ENCODE measurements around the gene TMPRSS9.

Gene TMPRSS9

GRCh38 chr19:2359992-2360685 is at the start of gene TMPRSS9:
Gene TMPRSS9 (plus strand): TSS chr19:2360265. CDS start chr19:2389786, 29,521 bp downstream.
- DNase-seq = no peak

GRCh38 chr19:2311093-2311492 is 49.0 kb upstream of the TMPRSS9 start:
- DNase-seq = no peak

GRCh38 chr19:2312820-2313501 is 47.1 kb upstream of the TMPRSS9 start:
- DNase-seq = no peak

DNA sequence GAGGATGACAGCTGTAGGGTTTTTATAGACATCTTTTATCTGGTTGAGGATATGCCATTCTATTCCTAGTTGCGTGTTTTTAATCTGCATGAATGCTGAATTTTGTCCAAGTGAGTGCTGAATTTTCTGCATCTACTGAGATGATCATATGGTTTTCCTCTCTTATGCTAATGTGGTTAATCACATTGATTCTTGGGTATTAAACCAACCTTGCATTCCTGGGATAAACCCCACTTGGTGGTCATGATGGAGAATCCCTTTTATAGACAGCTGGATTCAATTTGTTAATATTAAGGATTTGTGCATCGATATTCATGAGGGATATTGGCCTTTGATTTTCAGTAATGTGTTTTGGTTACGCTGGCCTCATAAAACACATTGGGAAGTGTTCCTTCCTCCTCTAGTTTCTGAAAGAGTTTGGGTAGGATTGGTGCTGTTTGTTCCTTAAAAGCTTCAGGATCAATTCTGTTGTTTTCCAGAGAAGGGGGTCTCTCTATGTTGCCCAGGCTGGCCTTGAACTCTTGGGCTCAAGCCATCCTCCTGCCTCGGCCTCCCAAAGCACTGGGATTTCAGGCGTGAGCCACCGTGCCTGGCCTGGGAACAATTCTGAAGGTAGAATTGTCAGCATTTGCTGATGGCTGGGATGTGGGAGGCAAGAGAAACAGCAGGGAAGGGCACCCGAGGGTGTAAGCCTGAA is 44.8 kb upstream of the TMPRSS9 start:
- DNase-seq = no peak

DNA sequence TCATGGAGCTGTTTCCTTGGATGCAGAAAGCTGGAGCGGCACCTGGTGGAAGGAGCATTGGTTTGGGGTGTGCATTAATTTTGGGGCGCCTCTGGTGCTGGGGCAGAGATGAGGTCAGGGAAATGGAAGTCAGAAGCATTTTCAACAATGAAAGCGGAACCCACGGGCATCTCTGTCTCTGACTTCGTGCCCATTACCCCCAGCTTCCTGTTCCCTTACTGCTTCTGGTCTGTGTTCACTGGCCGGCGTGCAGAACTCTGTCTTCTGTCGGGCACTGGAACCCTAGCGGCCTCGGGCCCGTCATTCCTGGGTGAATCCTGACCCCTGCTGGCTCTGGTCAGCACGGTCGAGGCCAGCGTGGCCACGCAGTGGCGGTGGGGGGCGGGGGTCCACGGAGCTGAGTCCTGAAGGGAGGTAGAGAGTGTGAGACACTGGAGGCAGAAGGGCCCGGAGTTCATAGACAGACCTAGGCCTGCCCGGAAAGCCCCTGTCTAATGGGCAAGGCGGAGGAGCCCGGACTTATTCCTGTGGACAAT is 44.2 kb upstream of the TMPRSS9 start:
- DNase-seq = no peak

GRCh38 chr19:2317300-2317699 is 42.8 kb upstream of the TMPRSS9 start:
- no peak for DNase-seq

- no peak for DNase-seq
These were observed 42.3 kb upstream of the TMPRSS9 start for GRCh38 chr19:2317756-2318155.

GRCh38 chr19:2318923-2319322 is 41.1 kb upstream of the TMPRSS9 start:
- no peak for DNase-seq

DNA sequence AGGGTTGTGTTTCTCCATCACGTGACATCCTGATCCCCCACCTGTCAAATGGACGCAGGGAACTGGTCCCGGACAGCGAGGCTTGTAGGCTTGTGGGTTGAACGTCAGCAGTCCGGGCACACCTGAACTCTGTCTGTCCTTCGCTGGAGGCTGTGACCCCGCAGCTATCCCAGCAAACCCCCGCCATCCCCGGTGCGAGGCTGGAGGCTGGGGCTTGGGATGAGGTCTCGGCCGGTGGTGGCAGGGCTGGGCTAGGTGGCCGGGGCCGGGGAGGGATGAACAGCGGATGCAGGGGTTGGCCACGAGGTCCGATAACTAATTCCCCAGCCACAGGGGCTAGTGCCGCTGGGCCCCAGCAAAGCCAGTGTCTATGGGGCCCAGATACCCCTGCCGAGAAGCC is 40.5 kb upstream of the TMPRSS9 start:
- no peak for DNase-seq

- DNase-seq = no peak
These were observed 40.0 kb upstream of the TMPRSS9 start for GRCh38 chr19:2320049-2320448.

DNA sequence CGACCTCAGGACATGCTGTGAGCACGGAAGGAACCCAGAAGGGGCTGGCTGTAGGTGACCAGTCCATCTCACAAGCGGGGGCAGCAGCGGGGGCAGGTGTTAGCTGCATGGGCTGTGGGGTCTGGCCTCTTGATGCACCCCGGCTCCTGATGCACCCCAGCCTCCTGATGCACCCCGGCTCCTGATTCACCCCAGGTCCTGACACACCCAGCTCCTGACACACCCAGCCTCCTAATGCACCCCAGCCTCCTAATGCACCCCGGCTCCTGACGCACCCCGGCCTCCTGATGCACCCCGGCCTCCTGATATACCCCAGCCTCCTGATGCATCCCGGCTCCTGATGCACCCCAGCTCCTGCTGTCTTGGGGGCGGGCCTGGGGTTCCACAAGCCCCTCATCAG is 39.1 kb upstream of the TMPRSS9 start:
- DNase-seq = no peak

- DNase-seq = no peak
These were observed 38.3 kb upstream of the TMPRSS9 start for GRCh38 chr19:2321565-2322283.

- DNase-seq = no peak
These were observed 36.4 kb upstream of the TMPRSS9 start for GRCh38 chr19:2323707-2324106.

DNA sequence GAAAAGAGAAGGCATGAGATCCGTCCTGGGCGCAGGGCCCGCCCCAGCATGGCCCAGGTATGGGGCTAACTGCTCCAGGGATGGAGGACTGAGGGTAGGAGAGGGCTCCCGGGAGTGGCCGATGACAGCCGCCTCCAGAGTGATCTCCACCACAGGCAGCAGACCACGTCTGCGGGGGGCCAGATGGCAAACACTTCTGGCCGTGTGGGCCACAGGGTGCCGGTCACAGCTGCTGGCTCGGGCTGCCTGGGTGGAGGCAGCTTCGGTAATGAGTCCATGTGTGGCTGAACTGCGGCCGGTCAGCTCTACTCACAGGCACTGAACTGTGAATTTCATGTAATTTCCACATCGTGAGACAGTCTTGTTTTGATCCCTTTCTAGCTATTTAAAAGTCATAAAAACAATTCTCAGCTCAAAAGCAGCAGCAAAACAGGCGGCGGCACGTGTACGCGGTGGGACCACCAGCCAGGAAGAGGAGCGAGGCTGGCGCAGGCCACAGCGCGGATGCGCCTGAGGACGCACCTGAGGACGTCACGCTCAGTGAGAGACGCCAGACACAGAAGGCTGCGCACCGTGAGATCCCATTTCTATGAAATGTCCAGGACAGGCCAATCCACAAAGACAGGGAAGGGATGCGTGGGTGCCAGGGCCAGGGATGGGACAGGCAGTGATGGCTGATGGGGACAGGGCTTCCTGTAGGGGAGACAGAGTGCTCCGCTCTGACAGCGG is 35.7 kb upstream of the TMPRSS9 start:
- no peak for DNase-seq

GRCh38 chr19:2325281-2326046 is 34.6 kb upstream of the TMPRSS9 start:
- DNase-seq = no peak

DNA sequence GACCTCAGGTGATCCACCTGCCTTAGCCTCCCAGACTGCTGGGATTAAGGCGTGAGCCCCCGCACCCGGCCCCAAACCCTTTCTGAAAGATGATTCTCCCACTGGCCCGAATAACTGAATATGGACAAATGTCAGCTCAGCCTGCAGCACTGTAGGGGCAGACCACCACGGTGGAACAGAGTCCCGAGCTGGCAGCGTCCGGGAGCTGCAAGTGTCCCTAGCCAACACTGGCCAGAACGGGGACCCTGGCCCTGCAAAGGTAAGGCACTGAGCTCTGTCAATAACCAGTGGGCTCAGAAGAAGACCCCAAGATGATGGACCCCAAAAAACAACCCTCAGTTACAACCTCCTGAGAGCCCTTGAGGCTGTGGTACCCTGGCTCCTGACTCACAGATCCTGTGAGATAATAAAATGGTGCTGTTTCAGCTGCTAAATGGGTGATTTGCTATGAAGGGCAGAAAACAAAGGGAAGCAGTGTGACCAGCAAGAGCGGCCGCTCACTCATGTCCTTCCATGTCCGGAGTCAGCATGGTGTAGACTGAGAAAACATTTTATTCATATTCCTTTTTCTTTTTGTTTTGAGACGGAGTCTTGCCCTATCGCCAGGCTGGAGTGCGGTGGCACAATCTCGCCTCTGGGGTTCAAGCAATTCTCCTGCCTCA is 33.2 kb upstream of the TMPRSS9 start:
- no peak for DNase-seq

GRCh38 chr19:2327773-2328400 is 32.2 kb upstream of the TMPRSS9 start:
- no peak for DNase-seq

- peak; percentile 93 for DNase-seq
These were observed 31.5 kb upstream of the TMPRSS9 start, which contains the start of the genes LSM7 and SPPL2B for GRCh38 chr19:2328401-2329148. Gene LSM7 (minus strand): TSS chr19:2328586. CDS start chr19:2328566, 20 bp downstream. Gene SPPL2B (plus strand): TSS chr19:2328684. CDS start chr19:2328710, 26 bp downstream.

DNA sequence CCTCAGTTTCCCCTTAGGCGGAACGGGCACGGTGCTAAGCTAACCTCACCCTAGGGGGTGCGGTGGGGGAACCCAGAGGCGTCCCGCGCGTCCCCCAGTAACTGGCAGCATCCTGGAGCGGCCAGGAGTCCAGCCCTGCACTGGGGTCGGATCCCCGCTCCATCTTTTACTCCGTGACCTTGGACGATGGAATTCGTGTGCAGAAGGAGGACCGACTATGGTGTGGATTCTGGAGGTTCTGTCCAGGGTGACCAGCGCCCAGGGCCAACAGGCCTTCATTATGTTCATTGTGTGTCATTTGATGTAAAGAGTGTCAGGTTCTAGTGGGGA is 31.0 kb upstream of the TMPRSS9 start:
- DNase-seq = peak; percentile 24

GRCh38 chr19:2329501-2329916 is 30.6 kb upstream of the TMPRSS9 start:
- no peak for DNase-seq

All from left hindlimb (tissue), 1 donor.